ENCODE measurements around the gene GPC5.

Gene GPC5

GRCh38 chr13:91572439-91572838 lies 174.0 kb downstream of the GPC5 start:
- H3K27me3 ChIP-seq (ENCODE audit: insufficient read depth, low read length) = no peaks in the 10 kb centered on the region
- no peaks in the 10 kb centered on the region for H3K9me3 ChIP-seq (ENCODE audit: insufficient read depth, low read depth, low read length)
- 88% methylated on average over 1 of the region's 1 CpG for WGBS
- no peaks in the 10 kb centered on the region for H3K4me1 ChIP-seq (ENCODE audit: insufficient read depth, low read length)
- H3K9ac ChIP-seq (ENCODE audit: low read depth, low read length) = no peak overlapping the region
- no peak overlapping the region for H3K4me3 ChIP-seq (ENCODE audit: low read length)
- H3K27ac ChIP-seq (ENCODE audit: low read depth, low read length) = no peak overlapping the region
- H3K36me3 ChIP-seq (ENCODE audit: insufficient read depth, low read length) = no peaks in the 10 kb centered on the region

- no peak overlapping the region for H3K27ac ChIP-seq (ENCODE audit: low read depth, low read length)
- H3K36me3 ChIP-seq (ENCODE audit: insufficient read depth, low read length) = no peaks in the 10 kb centered on the region
- no peaks in the 10 kb centered on the region for H3K9me3 ChIP-seq (ENCODE audit: insufficient read depth, low read depth, low read length)
- H3K27me3 ChIP-seq (ENCODE audit: insufficient read depth, low read length) = no peaks in the 10 kb centered on the region
- WGBS = 97% methylated on average over 9 of the region's 9 CpGs
- H3K9ac ChIP-seq (ENCODE audit: low read depth, low read length) = no peak overlapping the region
- no peaks in the 10 kb centered on the region for H3K4me1 ChIP-seq (ENCODE audit: insufficient read depth, low read length)
- no peak overlapping the region for H3K4me3 ChIP-seq (ENCODE audit: low read length)
These were observed 174.7 kb downstream of the GPC5 start for GRCh38 chr13:91572944-91573598.

- H3K9me3 ChIP-seq (ENCODE audit: insufficient read depth, low read depth, low read length) = no peaks in the 10 kb centered on the region
- no peaks in the 10 kb centered on the region for H3K36me3 ChIP-seq (ENCODE audit: insufficient read depth, low read length)
- no peaks in the 10 kb centered on the region for H3K4me1 ChIP-seq (ENCODE audit: insufficient read depth, low read length)
- H3K27ac ChIP-seq (ENCODE audit: low read depth, low read length) = no peak overlapping the region
- no peaks in the 10 kb centered on the region for H3K27me3 ChIP-seq (ENCODE audit: insufficient read depth, low read length)
- WGBS = 93% methylated on average over 1 of the region's 1 CpG
- no peak overlapping the region for H3K4me3 ChIP-seq (ENCODE audit: low read length)
- no peak overlapping the region for H3K9ac ChIP-seq (ENCODE audit: low read depth, low read length)
These were observed 176.3 kb downstream of the GPC5 start for GRCh38 chr13:91574766-91575165.

GRCh38 chr13:91576590-91576989 lies 178.2 kb downstream of the GPC5 start:
- H3K36me3 ChIP-seq (ENCODE audit: insufficient read depth, low read length) = no peaks in the 10 kb centered on the region
- no peaks in the 10 kb centered on the region for H3K27me3 ChIP-seq (ENCODE audit: insufficient read depth, low read length)
- no peak overlapping the region for H3K9ac ChIP-seq (ENCODE audit: low read depth, low read length)
- no peak overlapping the region for H3K27ac ChIP-seq (ENCODE audit: low read depth, low read length)
- H3K9me3 ChIP-seq (ENCODE audit: insufficient read depth, low read depth, low read length) = no peaks in the 10 kb centered on the region
- no peak overlapping the region for H3K4me3 ChIP-seq (ENCODE audit: low read length)
- H3K4me1 ChIP-seq (ENCODE audit: insufficient read depth, low read length) = no peaks in the 10 kb centered on the region
- 46% methylated on average over 2 of the region's 2 CpGs for WGBS

GRCh38 chr13:91579320-91579719 lies 180.9 kb downstream of the GPC5 start:
- Histone ChIP-seq H3K4me1 (ENCODE audit: insufficient read depth, low read length) (no peaks in the 10 kb centered on the region), H3K36me3 (ENCODE audit: insufficient read depth, low read length) (no peaks in the 10 kb centered on the region), H3K27me3 (ENCODE audit: insufficient read depth, low read length) (no peaks in the 10 kb centered on the region), H3K9ac (ENCODE audit: low read depth, low read length) (no peak overlapping the region), H3K4me3 (ENCODE audit: low read length) (no peak overlapping the region), H3K27ac (ENCODE audit: low read depth, low read length) (no peak overlapping the region), H3K9me3 (ENCODE audit: insufficient read depth, low read depth, low read length) (no peaks in the 10 kb centered on the region)
- 97% methylated on average over 7 of the region's 7 CpGs for WGBS

GRCh38 chr13:91580749-91581148 lies 182.3 kb downstream of the GPC5 start:
- Histone ChIP-seq H3K27me3 (ENCODE audit: insufficient read depth, low read length) (no peaks in the 10 kb centered on the region), H3K27ac (ENCODE audit: low read depth, low read length) (no peak overlapping the region), H3K36me3 (ENCODE audit: insufficient read depth, low read length) (no peaks in the 10 kb centered on the region), H3K9me3 (ENCODE audit: insufficient read depth, low read depth, low read length) (no peaks in the 10 kb centered on the region), H3K4me1 (ENCODE audit: insufficient read depth, low read length) (no peaks in the 10 kb centered on the region), H3K9ac (ENCODE audit: low read depth, low read length) (no peak overlapping the region), H3K4me3 (ENCODE audit: low read length) (no peak overlapping the region)
- 83% methylated on average over 1 of the region's 2 CpGs for WGBS

GRCh38 chr13:91586609-91587008 lies 188.2 kb downstream of the GPC5 start:
- Histone ChIP-seq H3K4me1 (ENCODE audit: insufficient read depth, low read length) (no peaks in the 10 kb centered on the region), H3K9me3 (ENCODE audit: insufficient read depth, low read depth, low read length) (no peaks in the 10 kb centered on the region), H3K4me3 (ENCODE audit: low read length) (no peak overlapping the region), H3K36me3 (ENCODE audit: insufficient read depth, low read length) (no peaks in the 10 kb centered on the region), H3K27ac (ENCODE audit: low read depth, low read length) (no peak overlapping the region), H3K9ac (ENCODE audit: low read depth, low read length) (no peak overlapping the region), H3K27me3 (ENCODE audit: insufficient read depth, low read length) (no peaks in the 10 kb centered on the region)
- no CpG with 5 or more reads among the region's 1 CpG for WGBS

- H3K27me3 ChIP-seq (ENCODE audit: insufficient read depth, low read length) = no peaks in the 10 kb centered on the region
- H3K27ac ChIP-seq (ENCODE audit: low read depth, low read length) = no peak overlapping the region
- no peak overlapping the region for H3K4me3 ChIP-seq (ENCODE audit: low read length)
- H3K4me1 ChIP-seq (ENCODE audit: insufficient read depth, low read length) = no peaks in the 10 kb centered on the region
- H3K36me3 ChIP-seq (ENCODE audit: insufficient read depth, low read length) = no peaks in the 10 kb centered on the region
- H3K9me3 ChIP-seq (ENCODE audit: insufficient read depth, low read depth, low read length) = no peaks in the 10 kb centered on the region
- no peak overlapping the region for H3K9ac ChIP-seq (ENCODE audit: low read depth, low read length)
These were observed 190.1 kb downstream of the GPC5 start for GRCh38 chr13:91588541-91588940.

GRCh38 chr13:91592056-91593014 lies 193.9 kb downstream of the GPC5 start:
- Histone ChIP-seq H3K9ac (ENCODE audit: low read depth, low read length) (no peak overlapping the region), H3K36me3 (ENCODE audit: insufficient read depth, low read length) (no peaks in the 10 kb centered on the region), H3K4me1 (ENCODE audit: insufficient read depth, low read length) (no peaks in the 10 kb centered on the region), H3K9me3 (ENCODE audit: insufficient read depth, low read depth, low read length) (no peaks in the 10 kb centered on the region), H3K27me3 (ENCODE audit: insufficient read depth, low read length) (no peaks in the 10 kb centered on the region), H3K4me3 (ENCODE audit: low read length) (no peak overlapping the region), H3K27ac (ENCODE audit: low read depth, low read length) (no peak overlapping the region)
- WGBS = 77% methylated on average over 6 of the region's 6 CpGs

GRCh38 chr13:91593456-91593855 lies 195.0 kb downstream of the GPC5 start:
- no peak overlapping the region for H3K9ac ChIP-seq (ENCODE audit: low read depth, low read length)

GRCh38 chr13:91594061-91594460 lies 195.6 kb downstream of the GPC5 start:
- WGBS = 88% methylated on average over 1 of the region's 1 CpG
- H3K36me3 ChIP-seq (ENCODE audit: insufficient read depth, low read length) = no peaks in the 10 kb centered on the region
- no peaks in the 10 kb centered on the region for H3K4me1 ChIP-seq (ENCODE audit: insufficient read depth, low read length)
- no peaks in the 10 kb centered on the region for H3K9me3 ChIP-seq (ENCODE audit: insufficient read depth, low read depth, low read length)
- no peak overlapping the region for H3K27ac ChIP-seq (ENCODE audit: low read depth, low read length)
- H3K27me3 ChIP-seq (ENCODE audit: insufficient read depth, low read length) = no peaks in the 10 kb centered on the region
- H3K9ac ChIP-seq (ENCODE audit: low read depth, low read length) = no peak overlapping the region
- H3K4me3 ChIP-seq (ENCODE audit: low read length) = no peak overlapping the region

More at GRCh38 chr13:91593456-91593855, 195.0 kb downstream of the GPC5 start:
- no peaks in the 10 kb centered on the region for H3K4me1 ChIP-seq (ENCODE audit: insufficient read depth, low read length)
- no peaks in the 10 kb centered on the region for H3K27me3 ChIP-seq (ENCODE audit: insufficient read depth, low read length)
- no peak overlapping the region for H3K4me3 ChIP-seq (ENCODE audit: low read length)
- no peaks in the 10 kb centered on the region for H3K9me3 ChIP-seq (ENCODE audit: insufficient read depth, low read depth, low read length)
- H3K27ac ChIP-seq (ENCODE audit: low read depth, low read length) = no peak overlapping the region
- no CpG with 5 or more reads among the region's 1 CpG for WGBS
- no peaks in the 10 kb centered on the region for H3K36me3 ChIP-seq (ENCODE audit: insufficient read depth, low read length)

Data from HUES64 (cell line).